Central memory CD4-positive, alpha-beta T cell (primary cell): ENCODE measurements around the gene ST8SIA2.
"Not testable (repeated sequence)": the region's sequence is repeated elsewhere in the genome, so short reads cannot be mapped to it uniquely, and the experiment has no call there.

ENCODE experiments used
- DNase-seq: peaks from one replicate; pipeline ENCODE4 v3.0.0; 2022

Gene ST8SIA2

GRCh38 chr15:92444631-92445030 lies 51.0 kb downstream of the ST8SIA2 start:
- no peak for DNase-seq

GRCh38 chr15:92448370-92448769 lies 54.7 kb downstream of the ST8SIA2 start:
- DNase-seq = no peak

- no peak for DNase-seq
Observed at GRCh38 chr15:92449476-92449875, 55.8 kb downstream of the ST8SIA2 start.

GRCh38 chr15:92451225-92451825 lies 57.6 kb downstream of the ST8SIA2 start:
- no peak for DNase-seq

- no peak for DNase-seq
Observed at GRCh38 chr15:92452143-92452542, 58.5 kb downstream of the ST8SIA2 start.

- DNase-seq = no peak
Observed at GRCh38 chr15:92453607-92454006, 59.9 kb downstream of the ST8SIA2 start.

- DNase-seq = no peak
Observed at GRCh38 chr15:92454555-92455105, 60.9 kb downstream of the ST8SIA2 start.

- DNase-seq = no peak
Observed at GRCh38 chr15:92455271-92455670, 61.6 kb downstream of the ST8SIA2 start.

- DNase-seq = no peak
Observed at GRCh38 chr15:92457471-92458041, 63.9 kb downstream of the ST8SIA2 start.

GRCh38 chr15:92460023-92460422 lies 66.3 kb downstream of the ST8SIA2 start:
- DNase-seq = no peak

GRCh38 chr15:92462424-92463125 lies 68.9 kb downstream of the ST8SIA2 start:
- no peak for DNase-seq

- no peak for DNase-seq
Observed at GRCh38 chr15:92463352-92463751, 69.7 kb downstream of the ST8SIA2 start.

GRCh38 chr15:92463826-92464225 lies 70.1 kb downstream of the ST8SIA2 start:
- DNase-seq = no peak

GRCh38 chr15:92466834-92467233 lies 73.2 kb downstream of the ST8SIA2 start:
- no peak for DNase-seq

- DNase-seq = no peak
Observed at GRCh38 chr15:92467245-92467644, 73.6 kb downstream of the ST8SIA2 start.

GRCh38 chr15:92468991-92469390 lies 75.3 kb downstream of the ST8SIA2 start:
- DNase-seq = no peak

- DNase-seq = no peak
Observed at GRCh38 chr15:92471288-92471687, 77.6 kb downstream of the ST8SIA2 start.

- no peak for DNase-seq
Observed at GRCh38 chr15:92473756-92474155, 80.1 kb downstream of the ST8SIA2 start.

- DNase-seq = not testable (repeated sequence)
Observed at GRCh38 chr15:92479730-92480129, 86.0 kb downstream of the ST8SIA2 start.

- no peak for DNase-seq
Observed at GRCh38 chr15:92480361-92480760, 86.7 kb downstream of the ST8SIA2 start.

- no peak for DNase-seq
Observed at GRCh38 chr15:92485441-92485840, 91.8 kb downstream of the ST8SIA2 start.

GRCh38 chr15:92492551-92493115 lies 99.0 kb downstream of the ST8SIA2 start:
- DNase-seq = no peak

- no peak for DNase-seq
Observed at GRCh38 chr15:92494806-92495336, 101.2 kb downstream of the ST8SIA2 start.
